ENCODE results near the gene PAX9. TPM values are rescaled to one million over a fixed set of nuclear protein-coding genes. Genes with fewer than 3 reads are reported as not detected.

The PAX9 gene
- total and polyA plus RNA-seq, 9 of the 15 experiments (the other 6 are each of a cell fraction or from before 2014, with no cell fraction given), result 0.87 to 2.4 (median 1.3) TPM

- no TSS peak for BruUV-seq (replicated peaks)
- no peak overlapping the region for H3K9ac ChIP-seq (ENCODE audit: insufficient read depth in 1 of 2, low read depth in 2 of 2, low read length in 2 of 2)
- FAIRE-seq, result no peak
- TF ChIP-seq NR1H2 (CRISPR knock-in tag; IDR thresholded peaks at IDR 0.05) (no peak), ZNF436 (CRISPR knock-in tag; IDR thresholded peaks at IDR 0.05) (no peak), POLR2H (tag; IDR thresholded peaks at IDR 0.05; ENCODE audit: low read depth) (no peak)
- H3K27me3 ChIP-seq (ENCODE audit: control insufficient read depth in 2 of 2, insufficient read depth in 2 of 2, low read length in 2 of 2), result no peaks in the 10 kb centered on the region
- DNase-seq (ENCODE audit: extremely low read depth in 1 of 4, low spot score in 3 of 4), result no peak
- no peaks in the 10 kb centered on the region for H3K4me1 ChIP-seq (replicated peaks in 1 of 2; ENCODE audit: control insufficient read depth in 2 of 2, insufficient read depth in 2 of 2, low read length in 2 of 2)
- intact Hi-C loops (cut with micrococcal nuclease) (no loop called here), in situ Hi-C loops (cut with MboI) (no loop called here)
- no peak overlapping the region for H3K4me3 ChIP-seq
- H3K79me2 ChIP-seq (ENCODE audit: control insufficient read depth, insufficient read depth, low read length), result no peaks in the 10 kb centered on the region
- no peak overlapping the region for H3K4me2 ChIP-seq (ENCODE audit: insufficient read depth, low read length)
- no peaks in the 10 kb centered on the region for H3K36me3 ChIP-seq (ENCODE audit: control insufficient read depth, insufficient read depth, low read length)
- no peaks in the 10 kb centered on the region for H3K9me1 ChIP-seq (ENCODE audit: control insufficient read depth, insufficient read depth, low read length)
- no peaks in the 10 kb centered on the region for H3K9me3 ChIP-seq (replicated peaks; ENCODE audit: control insufficient read depth, insufficient read depth, low read depth, low read length)
- no peak overlapping the region for H2AFZ ChIP-seq (ENCODE audit: low read depth, low read length)
- H3K27ac ChIP-seq (ENCODE audit: extremely low read depth, low read depth, low read length), result no peak overlapping the region
- ChIA-PET CTCF (ENCODE audit: low intra/inter-chr PET ratio) (no interaction called here), POLR2A (no interaction called here)
- no peak for ATAC-seq
- H4K20me1 ChIP-seq (replicated peaks; ENCODE audit: control insufficient read depth, insufficient read depth, low read length), result no peaks in the 10 kb centered on the region
- WGBS (ENCODE audit: insufficient coverage, low coverage, missing lambda C conversion rate), result 0% methylated on average over 2 of the region's 3 CpGs
Observed at GRCh38 chr14:36619131-36619530, 42.5 kb upstream of the PAX9 start.

- Histone ChIP-seq H3K4me1 (replicated peaks in 1 of 2; ENCODE audit: control insufficient read depth in 2 of 2, insufficient read depth in 2 of 2, low read length in 2 of 2) (no peaks in the 10 kb centered on the region), H3K9me3 (replicated peaks; ENCODE audit: control insufficient read depth, insufficient read depth, low read depth, low read length) (no peaks in the 10 kb centered on the region), H3K36me3 (ENCODE audit: control insufficient read depth, insufficient read depth, low read length) (no peaks in the 10 kb centered on the region), H2AFZ (ENCODE audit: low read depth, low read length) (no peak overlapping the region), H3K4me3 (no peak overlapping the region), H3K27ac (ENCODE audit: extremely low read depth, low read depth, low read length) (no peak overlapping the region), H3K9me1 (ENCODE audit: control insufficient read depth, insufficient read depth, low read length) (no peaks in the 10 kb centered on the region), H4K20me1 (replicated peaks; ENCODE audit: control insufficient read depth, insufficient read depth, low read length) (no peaks in the 10 kb centered on the region), H3K27me3 (ENCODE audit: control insufficient read depth in 2 of 2, insufficient read depth in 2 of 2, low read length in 2 of 2) (no peaks in the 10 kb centered on the region), H3K4me2 (ENCODE audit: insufficient read depth, low read length) (no peak overlapping the region), H3K79me2 (ENCODE audit: control insufficient read depth, insufficient read depth, low read length) (no peaks in the 10 kb centered on the region), H3K9ac (ENCODE audit: insufficient read depth in 1 of 2, low read depth in 2 of 2, low read length in 2 of 2) (no peak overlapping the region)
- 0% methylated on average over 2 of the region's 2 CpGs for WGBS (ENCODE audit: insufficient coverage, low coverage, missing lambda C conversion rate)
- ChIA-PET POLR2A (no interaction called here), CTCF (ENCODE audit: low intra/inter-chr PET ratio) (no interaction called here)
- ATAC-seq, result no peak
- in situ Hi-C loops (cut with MboI), result no loop called here
- intact Hi-C loops (cut with micrococcal nuclease), result no loop called here
- DNase-seq (ENCODE audit: extremely low read depth in 1 of 4, low spot score in 3 of 4), result no peak
- no peak for FAIRE-seq
- BruUV-seq (replicated peaks), result no TSS peak
- TF ChIP-seq HDAC8 (tag; IDR thresholded peaks at IDR 0.05) (no peak), RBM39 (optimal IDR thresholded peaks at IDR 0.05; ENCODE audit: low read depth, low read length) (no peak), HOMEZ (CRISPR knock-in tag; IDR thresholded peaks at IDR 0.05) (no peak), ZC3H11A (IDR thresholded peaks at IDR 0.05; ENCODE audit: low read depth, low read length) (no peak), ZKSCAN1 (IDR thresholded peaks at IDR 0.05; ENCODE audit: low read depth, low read length) (no peak), RREB1 (CRISPR knock-in tag; IDR thresholded peaks at IDR 0.05) (no peak), ZNF311 (CRISPR knock-in tag; IDR thresholded peaks at IDR 0.05) (no peak), TGIF2 (CRISPR knock-in tag; IDR thresholded peaks at IDR 0.05) (no peak)
Observed at GRCh38 chr14:36619853-36620252, 41.8 kb upstream of the PAX9 start.

Measured in K562 (cell line).